Esophagus squamous epithelium (tissue), 5 donors: ENCODE measurements around the gene PSEN1. TPM values are rescaled to one million over a fixed set of nuclear protein-coding genes. Genes with fewer than 3 reads are reported as not detected.
"Not testable (repeated sequence)": the region's sequence is repeated elsewhere in the genome, so short reads cannot be mapped to it uniquely, and the experiment has no call there.

Experiments used
- DNase-seq: peaks from one replicate; lab custom pipeline; 2025; lab: John Stamatoyannopoulos, UW
- H3K27ac ChIP-seq, 4 donors: fragments of 200-600 bp; sonication (generic); one replicate each; pipeline ENCODE4 v1.5.1; 2016 to 2019; ENCODE audit warnings: mild to moderate bottlenecking in 1 of 4
- H3K27me3 ChIP-seq, 4 donors: fragments of 200-600 bp; sonication (generic); 1 replicate in 3 of 4; 2 replicates in 1 of 4; pipeline versions ENCODE4 v1.5.1 to v1.6.0; 2017 to 2021; ENCODE audit warnings: antibody characterized with exemption in 1 of 4
- H3K36me3 ChIP-seq, 3 donors: fragments of 200-600 bp; sonication (generic); one replicate each; pipeline ENCODE4 v1.5.1; 2016 to 2019
- H3K4me1 ChIP-seq, 3 donors: fragments of 200-600 bp; sonication (generic); one replicate each; pipeline ENCODE4 v1.5.1; 2017 to 2019
- H3K4me3 ChIP-seq, 4 donors: fragments of 200-600 bp; sonication (generic); 1 replicate in 3 of 4; 2 replicates in 1 of 4; pipeline ENCODE4 v1.5.1; 2016 to 2019; ENCODE audit warnings: mild to moderate bottlenecking in 2 of 4, moderate library complexity in 1 of 4
- H3K9me3 ChIP-seq, 3 donors: fragments of 200-600 bp; sonication (generic); one replicate each; pipeline ENCODE4 v1.5.1; 2016 to 2019
- POLR2A ChIP-seq, 4 donors: fragments of 450-650 bp; IDR thresholded peaks; one replicate each; pipeline ENCODE4 v1.6.1; 2017; ENCODE audit warnings: antibody characterized with exemption in 4 of 4, mild to moderate bottlenecking in 4 of 4, moderate library complexity in 3 of 4
- WGBS, 2 donors: methylation state at CpG; one replicate each; pipeline ENCODE4 v1.1.5; 2018; 5-methylcytosine and 5-hydroxymethylcytosine counted together
- intact Hi-C: fragments of 100-400 bp; cut with DNase I; formaldehyde crosslinking; loops from one replicate; pipeline ENCODE4 v1.15.0; 2022
- total RNA-seq, 4 donors: library from RNA; depleted of rRNA; stranded (reverse); fragments of >200 nt; gene quantifications; one replicate each; pipeline ENCODE4 v1.1.0, GENCODE V29; 2016
- TF ChIP-seq, protein P1 (sequence below), 6 experiments: fragments of 450-650 bp in 4 of 6; fragments of 200-600 bp in 2 of 6; sonication (generic) in 2 of 6; IDR thresholded peaks; one replicate each; pipeline ENCODE4 v1.5.1; 2016 to 2019; ENCODE audit warnings: antibody characterized with exemption in 6 of 6, mild to moderate bottlenecking in 4 of 6, moderate library complexity in 4 of 6
- donor health status: DM: yes; HTN: yes; CAD: no.

The PSEN1 gene
- total RNA-seq, 4 donors from 2014 or later: 34.6 to 49.8 (median 41.5) TPM

DNA sequence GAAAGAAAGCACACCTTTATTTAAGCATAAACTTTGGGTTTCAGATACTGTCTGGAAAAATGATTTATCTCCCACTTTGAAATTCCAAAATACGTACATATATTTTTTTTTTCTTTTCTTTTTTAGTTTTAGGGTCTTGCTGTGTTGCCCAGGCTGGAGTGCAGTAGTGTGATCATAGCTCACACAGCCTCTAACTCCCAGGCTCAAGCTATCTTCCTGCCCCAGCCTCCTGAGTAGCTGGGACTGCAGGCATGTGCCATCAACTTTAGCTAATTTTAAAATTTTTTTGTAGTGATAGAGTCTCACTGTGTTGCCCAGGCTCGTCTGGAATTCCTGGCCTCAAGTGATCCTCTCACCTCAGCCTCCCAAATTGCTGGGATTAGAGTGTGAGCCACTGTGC lies 55.1 kb downstream of the PSEN1 start:
- 85 to 94% methylated on average over 2 of the region's 2 CpGs for WGBS, 2 donors
- H3K36me3 ChIP-seq: peaks cover 20 to 97% (median 23%) of the 10 kb centered on the region in 3 donors
- intact Hi-C loops: no loop called here

DNA sequence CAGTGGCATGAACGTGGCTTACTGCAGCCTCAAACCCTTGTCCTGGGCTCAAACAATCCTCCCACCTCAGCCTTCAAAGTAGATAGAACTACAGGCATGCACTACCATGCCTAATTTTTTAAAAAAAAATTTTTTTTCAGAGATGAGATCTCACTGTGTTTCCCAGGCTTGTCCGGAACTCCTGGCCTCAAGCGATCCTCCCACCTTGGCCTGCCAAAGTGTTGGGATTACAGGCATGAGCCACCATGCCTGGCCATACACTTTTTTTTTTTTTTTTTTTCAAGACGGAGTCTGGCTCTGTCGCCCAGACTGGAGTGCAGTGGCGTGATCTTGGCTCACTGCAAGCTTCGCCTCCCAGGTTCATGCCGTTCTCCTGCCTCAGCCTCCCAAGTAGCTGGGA lies 58.0 kb downstream of the PSEN1 start:
- 89 to 99% methylated on average over 6 to 7 of the region's 8 CpGs for WGBS, 2 donors
- H3K27ac ChIP-seq, H3K4me1 ChIP-seq, H3K9me3 ChIP-seq, H3K4me3 ChIP-seq, H3K27me3 ChIP-seq, intact Hi-C loops, DNase-seq: not testable (repeated sequence)
- peaks cover 18 to 94% (median 20%) of the 10 kb centered on the region in 3 donors for H3K36me3 ChIP-seq

More for the DNA sequence above, 55.1 kb downstream of the PSEN1 start:
- Histone ChIP-seq H3K9me3 (no peaks in the 10 kb centered on the region), H3K27me3 (no peaks in the 10 kb centered on the region), H3K4me3 (no peak overlapping the region), H3K27ac (no peak overlapping the region), H3K4me1 (no peaks in the 10 kb centered on the region)
- TF ChIP-seq, protein P1, sequence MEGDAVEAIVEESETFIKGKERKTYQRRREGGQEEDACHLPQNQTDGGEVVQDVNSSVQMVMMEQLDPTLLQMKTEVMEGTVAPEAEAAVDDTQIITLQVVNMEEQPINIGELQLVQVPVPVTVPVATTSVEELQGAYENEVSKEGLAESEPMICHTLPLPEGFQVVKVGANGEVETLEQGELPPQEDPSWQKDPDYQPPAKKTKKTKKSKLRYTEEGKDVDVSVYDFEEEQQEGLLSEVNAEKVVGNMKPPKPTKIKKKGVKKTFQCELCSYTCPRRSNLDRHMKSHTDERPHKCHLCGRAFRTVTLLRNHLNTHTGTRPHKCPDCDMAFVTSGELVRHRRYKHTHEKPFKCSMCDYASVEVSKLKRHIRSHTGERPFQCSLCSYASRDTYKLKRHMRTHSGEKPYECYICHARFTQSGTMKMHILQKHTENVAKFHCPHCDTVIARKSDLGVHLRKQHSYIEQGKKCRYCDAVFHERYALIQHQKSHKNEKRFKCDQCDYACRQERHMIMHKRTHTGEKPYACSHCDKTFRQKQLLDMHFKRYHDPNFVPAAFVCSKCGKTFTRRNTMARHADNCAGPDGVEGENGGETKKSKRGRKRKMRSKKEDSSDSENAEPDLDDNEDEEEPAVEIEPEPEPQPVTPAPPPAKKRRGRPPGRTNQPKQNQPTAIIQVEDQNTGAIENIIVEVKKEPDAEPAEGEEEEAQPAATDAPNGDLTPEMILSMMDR (IDR thresholded peaks at IDR 0.05): no peak
- no peak for TF ChIP-seq POLR2A (IDR thresholded peaks at IDR 0.05)
- no peak for DNase-seq

DNA sequence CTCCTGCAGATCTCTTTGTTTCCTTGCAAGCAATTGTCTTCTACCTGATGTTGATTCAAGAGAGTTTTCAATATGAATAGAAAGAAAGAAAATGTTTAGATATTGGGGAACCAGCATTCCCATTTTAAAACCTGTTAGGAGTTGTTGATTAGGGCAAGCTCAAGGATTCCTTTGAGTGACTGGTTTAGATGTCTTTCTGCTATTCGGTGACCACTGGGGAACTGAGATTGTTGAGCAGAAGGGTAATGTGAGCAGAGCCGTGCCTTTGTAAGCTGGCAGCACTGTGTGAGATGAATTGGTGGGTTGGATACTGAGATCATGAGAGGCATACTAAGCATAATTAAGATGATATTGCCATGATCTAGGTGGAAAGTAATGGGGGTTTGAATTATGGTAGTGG lies 61.9 kb downstream of the PSEN1 start:
- Histone ChIP-seq H3K27me3 (no peaks in the 10 kb centered on the region), H3K36me3 (peaks cover 9 to 92% (median 14%) of the 10 kb centered on the region in 3 donors), H3K9me3 (no peaks in the 10 kb centered on the region), H3K4me3 (no peak overlapping the region), H3K27ac (no peak overlapping the region), H3K4me1 (no peaks in the 10 kb centered on the region)
- no peak for DNase-seq
- 91 to 100% methylated on average over 2 of the region's 2 CpGs for WGBS, 2 donors
- intact Hi-C loops: no loop called here
- TF ChIP-seq POLR2A (IDR thresholded peaks at IDR 0.05): no peak
- TF ChIP-seq, protein P1 (IDR thresholded peaks at IDR 0.05): no peak

DNA sequence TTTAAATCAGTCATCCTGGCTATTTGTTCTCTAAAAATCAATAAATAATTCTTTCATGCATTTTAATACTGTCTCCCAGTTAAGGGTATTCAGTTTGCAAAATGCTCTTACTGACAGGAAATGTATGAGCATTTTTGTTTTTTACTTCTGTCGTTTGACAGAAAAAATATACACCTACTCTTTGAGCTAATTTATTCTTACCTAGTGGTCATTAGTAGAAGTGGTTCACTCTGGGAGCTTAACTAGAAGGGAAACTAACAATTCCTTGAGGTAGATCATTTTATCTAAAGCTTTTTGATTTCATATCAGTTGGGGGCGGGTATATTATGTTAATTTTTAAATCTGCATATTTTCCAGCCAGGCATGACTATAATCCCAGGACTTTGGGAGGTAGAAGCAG lies 67.2 kb downstream of the PSEN1 start:
- Histone ChIP-seq H3K36me3 (peaks cover 11 to 99% (median 17%) of the 10 kb centered on the region in 3 donors), H3K4me1 (no peaks in the 10 kb centered on the region), H3K9me3 (no peaks in the 10 kb centered on the region), H3K27ac (no peak overlapping the region), H3K4me3 (no peak overlapping the region), H3K27me3 (no peaks in the 10 kb centered on the region)
- DNase-seq: no peak
- TF ChIP-seq, protein P1 (IDR thresholded peaks at IDR 0.05): no peak
- TF ChIP-seq POLR2A (IDR thresholded peaks at IDR 0.05): no peak
- intact Hi-C loops: no loop called here
- WGBS, 2 donors: 82 to 92% methylated on average over 2 of the region's 2 CpGs

DNA sequence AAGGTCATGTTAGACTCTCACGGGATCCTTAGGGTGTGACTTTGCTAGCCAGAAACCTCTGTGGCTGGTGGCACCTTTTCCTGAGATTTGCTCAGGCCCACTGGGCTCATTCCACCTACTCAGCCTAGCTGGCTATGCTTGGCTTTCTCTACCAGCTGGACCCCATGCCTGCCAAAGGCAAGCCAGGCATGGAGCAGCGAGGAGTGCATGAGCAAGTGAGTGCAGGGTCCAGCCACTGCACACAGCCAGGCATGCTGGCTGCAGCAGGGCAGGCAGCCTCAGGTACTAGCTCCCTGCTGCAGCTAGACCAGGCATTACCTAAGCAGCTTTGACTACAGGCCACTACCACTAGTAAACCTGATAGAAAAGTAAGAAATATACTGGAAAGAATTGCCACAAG lies 71.3 kb downstream of the PSEN1 start:
- peaks cover 17 to 100% (median 26%) of the 10 kb centered on the region in 3 donors for H3K36me3 ChIP-seq

More for the DNA sequence above, 71.3 kb downstream of the PSEN1 start:
- Histone ChIP-seq H3K27me3 (no peaks in the 10 kb centered on the region), H3K4me1 (peaks cover 0 to 7% (median 0%) of the 10 kb centered on the region in 3 donors), H3K9me3 (no peaks in the 10 kb centered on the region), H3K4me3 (no peak overlapping the region), H3K27ac (no peak overlapping the region)
- TF ChIP-seq, protein P1 (IDR thresholded peaks at IDR 0.05): no peak
- TF ChIP-seq POLR2A (IDR thresholded peaks at IDR 0.05): no peak
- intact Hi-C loops: no loop called here
- 80 to 100% methylated on average over 1 of the region's 2 CpGs for WGBS, 2 donors
- no peak for DNase-seq
